ENCODE results near the gene TM9SF1. TPM values are rescaled to one million over a fixed set of nuclear protein-coding genes. Genes with fewer than 3 reads are reported as not detected.

Gene TM9SF1
- total and polyA plus RNA-seq, 2 of the 13 experiments (the other 11 are each of a cell fraction or from before 2014, with no cell fraction given): 83.2 to 110 TPM

DNA sequence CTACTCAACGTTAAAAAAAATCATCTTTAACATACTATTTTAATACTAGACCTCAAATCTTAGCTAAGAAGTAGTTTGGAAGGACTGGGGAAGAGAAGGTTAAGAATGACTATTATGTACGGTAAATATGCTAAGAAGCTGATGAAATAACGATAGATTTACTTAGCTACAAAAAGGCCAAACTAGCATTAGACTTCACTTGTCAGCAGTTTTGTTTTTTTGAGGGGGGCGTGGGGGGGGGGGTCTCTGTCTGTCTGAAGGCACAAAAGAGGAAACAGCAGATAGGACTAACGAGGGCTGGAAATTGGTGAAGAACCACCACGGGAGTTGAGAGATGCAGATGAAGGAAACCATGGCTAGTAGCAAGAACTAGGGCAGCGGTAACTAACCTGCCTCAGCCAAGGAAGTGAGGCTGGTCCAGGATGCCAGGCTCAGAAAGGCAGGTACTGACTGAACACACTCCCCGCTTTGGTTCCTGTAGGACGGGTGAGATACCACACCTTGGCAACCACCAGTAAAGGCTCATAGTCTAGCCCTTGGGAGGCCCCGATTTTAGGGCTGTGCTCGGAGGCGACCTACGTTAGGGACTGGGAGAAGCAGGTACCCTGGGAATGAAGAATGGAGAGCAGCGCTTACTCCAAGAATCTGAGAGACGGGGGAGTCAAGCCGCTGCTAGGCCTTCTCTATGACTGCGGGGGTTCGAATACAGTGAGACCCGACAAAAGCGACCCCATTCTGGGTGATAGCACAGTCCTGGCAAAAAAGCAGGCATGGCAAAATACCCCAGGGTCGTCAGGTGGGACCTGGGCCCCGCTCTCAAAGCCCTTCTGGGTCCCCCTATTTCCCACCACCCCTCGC is 36.3 kb upstream of the TM9SF1 start (continued):
- TF ChIP-seq ZNF75D (CRISPR knock-in tag; IDR thresholded peaks at IDR 0.05; ENCODE audit: borderline replicate concordance): 0 out of 2 replicates have a peak, but pooled peaks have one; percentile 16
- peak; percentile 18; the same call in 1 of the 2 replicates for TF ChIP-seq ZFP90 (CRISPR knock-in tag; IDR thresholded peaks at IDR 0.05; ENCODE audit: borderline replicate concordance)
- TF ChIP-seq DPF2 (CRISPR knock-in tag; IDR thresholded peaks at IDR 0.05; ENCODE audit: borderline replicate concordance, low read depth): no peak
- TF ChIP-seq, protein P1, sequence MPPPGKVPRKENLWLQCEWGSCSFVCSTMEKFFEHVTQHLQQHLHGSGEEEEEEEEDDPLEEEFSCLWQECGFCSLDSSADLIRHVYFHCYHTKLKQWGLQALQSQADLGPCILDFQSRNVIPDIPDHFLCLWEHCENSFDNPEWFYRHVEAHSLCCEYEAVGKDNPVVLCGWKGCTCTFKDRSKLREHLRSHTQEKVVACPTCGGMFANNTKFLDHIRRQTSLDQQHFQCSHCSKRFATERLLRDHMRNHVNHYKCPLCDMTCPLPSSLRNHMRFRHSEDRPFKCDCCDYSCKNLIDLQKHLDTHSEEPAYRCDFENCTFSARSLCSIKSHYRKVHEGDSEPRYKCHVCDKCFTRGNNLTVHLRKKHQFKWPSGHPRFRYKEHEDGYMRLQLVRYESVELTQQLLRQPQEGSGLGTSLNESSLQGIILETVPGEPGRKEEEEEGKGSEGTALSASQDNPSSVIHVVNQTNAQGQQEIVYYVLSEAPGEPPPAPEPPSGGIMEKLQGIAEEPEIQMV (CRISPR knock-in tag; IDR thresholded peaks at IDR 0.05; ENCODE audit: low read depth): peak; percentile 12; the same call in 1 of the 2 replicates
- 0 out of 2 replicates have a peak, but pooled peaks have one; percentile 53 for TF ChIP-seq THYN1 (CRISPR knock-in tag; IDR thresholded peaks at IDR 0.05; ENCODE audit: borderline replicate concordance, low read depth)
- 0 out of 2 replicates have a peak, but pooled peaks have one; percentile 74 for TF ChIP-seq ZNF354B (CRISPR knock-in tag; IDR thresholded peaks at IDR 0.05)
- TF ChIP-seq ZNF83 (CRISPR knock-in tag; IDR thresholded peaks at IDR 0.05; ENCODE audit: borderline replicate concordance): 0 out of 2 replicates have a peak, but pooled peaks have one; percentile 34
- TF ChIP-seq SRY (CRISPR knock-in tag; IDR thresholded peaks at IDR 0.05): peak; percentile 68; the same call in 1 of the 2 replicates
- TF ChIP-seq NAIF1 (CRISPR knock-in tag; IDR thresholded peaks at IDR 0.05; ENCODE audit: borderline replicate concordance): peak; percentile 77
- TF ChIP-seq ZNF891 (CRISPR knock-in tag; IDR thresholded peaks at IDR 0.05): peak; percentile 77
- TF ChIP-seq, protein P2, sequence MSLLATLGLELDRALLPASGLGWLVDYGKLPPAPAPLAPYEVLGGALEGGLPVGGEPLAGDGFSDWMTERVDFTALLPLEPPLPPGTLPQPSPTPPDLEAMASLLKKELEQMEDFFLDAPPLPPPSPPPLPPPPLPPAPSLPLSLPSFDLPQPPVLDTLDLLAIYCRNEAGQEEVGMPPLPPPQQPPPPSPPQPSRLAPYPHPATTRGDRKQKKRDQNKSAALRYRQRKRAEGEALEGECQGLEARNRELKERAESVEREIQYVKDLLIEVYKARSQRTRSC (CRISPR knock-in tag; IDR thresholded peaks at IDR 0.05; ENCODE audit: low read depth): no peak
- TF ChIP-seq, protein P3, sequence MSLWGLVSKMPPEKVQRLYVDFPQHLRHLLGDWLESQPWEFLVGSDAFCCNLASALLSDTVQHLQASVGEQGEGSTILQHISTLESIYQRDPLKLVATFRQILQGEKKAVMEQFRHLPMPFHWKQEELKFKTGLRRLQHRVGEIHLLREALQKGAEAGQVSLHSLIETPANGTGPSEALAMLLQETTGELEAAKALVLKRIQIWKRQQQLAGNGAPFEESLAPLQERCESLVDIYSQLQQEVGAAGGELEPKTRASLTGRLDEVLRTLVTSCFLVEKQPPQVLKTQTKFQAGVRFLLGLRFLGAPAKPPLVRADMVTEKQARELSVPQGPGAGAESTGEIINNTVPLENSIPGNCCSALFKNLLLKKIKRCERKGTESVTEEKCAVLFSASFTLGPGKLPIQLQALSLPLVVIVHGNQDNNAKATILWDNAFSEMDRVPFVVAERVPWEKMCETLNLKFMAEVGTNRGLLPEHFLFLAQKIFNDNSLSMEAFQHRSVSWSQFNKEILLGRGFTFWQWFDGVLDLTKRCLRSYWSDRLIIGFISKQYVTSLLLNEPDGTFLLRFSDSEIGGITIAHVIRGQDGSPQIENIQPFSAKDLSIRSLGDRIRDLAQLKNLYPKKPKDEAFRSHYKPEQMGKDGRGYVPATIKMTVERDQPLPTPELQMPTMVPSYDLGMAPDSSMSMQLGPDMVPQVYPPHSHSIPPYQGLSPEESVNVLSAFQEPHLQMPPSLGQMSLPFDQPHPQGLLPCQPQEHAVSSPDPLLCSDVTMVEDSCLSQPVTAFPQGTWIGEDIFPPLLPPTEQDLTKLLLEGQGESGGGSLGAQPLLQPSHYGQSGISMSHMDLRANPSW (CRISPR knock-in tag; IDR thresholded peaks at IDR 0.05; ENCODE audit: borderline replicate concordance): 0 out of 2 replicates have a peak, but pooled peaks have one; percentile 51
- 0 out of 2 replicates have a peak, but pooled peaks have one; percentile 12 for TF ChIP-seq ZNF704 (CRISPR knock-in tag; IDR thresholded peaks at IDR 0.05; ENCODE audit: borderline replicate concordance)
- 0 out of 2 replicates have a peak, but pooled peaks have one; percentile 10 for TF ChIP-seq ZNF136 (CRISPR knock-in tag; IDR thresholded peaks at IDR 0.05; ENCODE audit: low read depth)
- peak; percentile 49; the same call in 1 of the 2 replicates for TF ChIP-seq MLX (CRISPR knock-in tag; IDR thresholded peaks at IDR 0.05)
- 0 out of 2 replicates have a peak, but pooled peaks have one; percentile 66 for TF ChIP-seq ARHGAP35 (CRISPR knock-in tag; IDR thresholded peaks at IDR 0.05; ENCODE audit: borderline replicate concordance)
- peak; percentile 22 for TF ChIP-seq MEIS1 (CRISPR knock-in tag; IDR thresholded peaks at IDR 0.05; ENCODE audit: borderline replicate concordance)
- no peak; the same call in 1 of the 2 replicates for TF ChIP-seq ZNF552 (CRISPR knock-in tag; IDR thresholded peaks at IDR 0.05; ENCODE audit: borderline replicate concordance)
- TF ChIP-seq ZNF761 (CRISPR knock-in tag; conservative IDR thresholded peaks at IDR 0.05): no peak
- TF ChIP-seq ZNF790 (CRISPR knock-in tag; IDR thresholded peaks at IDR 0.05; ENCODE audit: borderline replicate concordance): peak; percentile 68; the same call in 1 of the 2 replicates
